Breast epithelium (tissue), 3 donors: ENCODE results near the gene SOWAHB.

Source experiments
- POLR2A ChIP-seq: fragments of 450-650 bp; IDR thresholded peaks from one replicate; pipeline ENCODE4 v1.6.1; 2016; ENCODE audit warnings: antibody characterized with exemption, mild to moderate bottlenecking, moderate library complexity
- POLR2AphosphoS5 ChIP-seq, 3 donors: sonication (generic); formaldehyde crosslinking; IDR thresholded peaks; one replicate each; pipeline ENCODE4 v1.6.1; 2017; ENCODE audit warnings: antibody characterized with exemption in 3 of 3
- TF ChIP-seq, protein P1 (sequence below), 3 donors: fragments of 450-650 bp; IDR thresholded peaks; one replicate each; pipeline ENCODE4 v1.5.1; 2016 to 2017; ENCODE audit warnings: antibody characterized with exemption in 3 of 3, mild to moderate bottlenecking in 3 of 3, moderate library complexity in 3 of 3

DNA sequence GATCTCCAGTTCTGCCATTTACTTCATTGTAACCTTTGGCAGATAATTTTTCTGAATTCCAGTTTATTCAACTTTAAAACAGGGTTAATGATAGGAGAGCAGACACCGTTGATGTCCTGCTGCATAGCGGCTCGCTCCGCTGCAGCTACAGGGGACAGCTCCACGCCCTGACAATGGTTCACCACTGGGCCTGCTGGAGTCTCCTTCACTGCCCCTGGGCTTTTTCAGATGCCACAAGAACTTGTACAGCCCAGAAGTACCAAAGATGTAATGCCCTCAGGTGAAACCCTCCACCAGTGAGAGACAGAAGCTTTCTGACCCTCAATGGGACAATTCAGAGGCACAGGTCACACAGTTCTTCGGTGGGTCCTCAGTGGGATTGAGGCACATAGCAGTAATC is 28.9 kb upstream of the SOWAHB start:
- TF ChIP-seq, protein P1, sequence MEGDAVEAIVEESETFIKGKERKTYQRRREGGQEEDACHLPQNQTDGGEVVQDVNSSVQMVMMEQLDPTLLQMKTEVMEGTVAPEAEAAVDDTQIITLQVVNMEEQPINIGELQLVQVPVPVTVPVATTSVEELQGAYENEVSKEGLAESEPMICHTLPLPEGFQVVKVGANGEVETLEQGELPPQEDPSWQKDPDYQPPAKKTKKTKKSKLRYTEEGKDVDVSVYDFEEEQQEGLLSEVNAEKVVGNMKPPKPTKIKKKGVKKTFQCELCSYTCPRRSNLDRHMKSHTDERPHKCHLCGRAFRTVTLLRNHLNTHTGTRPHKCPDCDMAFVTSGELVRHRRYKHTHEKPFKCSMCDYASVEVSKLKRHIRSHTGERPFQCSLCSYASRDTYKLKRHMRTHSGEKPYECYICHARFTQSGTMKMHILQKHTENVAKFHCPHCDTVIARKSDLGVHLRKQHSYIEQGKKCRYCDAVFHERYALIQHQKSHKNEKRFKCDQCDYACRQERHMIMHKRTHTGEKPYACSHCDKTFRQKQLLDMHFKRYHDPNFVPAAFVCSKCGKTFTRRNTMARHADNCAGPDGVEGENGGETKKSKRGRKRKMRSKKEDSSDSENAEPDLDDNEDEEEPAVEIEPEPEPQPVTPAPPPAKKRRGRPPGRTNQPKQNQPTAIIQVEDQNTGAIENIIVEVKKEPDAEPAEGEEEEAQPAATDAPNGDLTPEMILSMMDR (IDR thresholded peaks at IDR 0.05) = no peak
- TF ChIP-seq POLR2A (no peak), POLR2AphosphoS5 (IDR thresholded peaks at IDR 0.05) (no peak)
